BE2C (cell line): ENCODE measurements around the gene GPC6.

Experiments
- DNase-seq: peaks from one replicate; pipeline ENCODE4 v3.0.0-alpha.2; 2020
- H3K27me3 ChIP-seq: fragments of 250-450 bp; sonication (Bioruptor Pico); 2 replicates; pipeline ENCODE4 v1.5.1; 2020; ENCODE audit warnings: mild to moderate bottlenecking
- H3K36me3 ChIP-seq: fragments of 250-450 bp; sonication (Bioruptor Pico); 2 replicates; pipeline ENCODE4 v1.5.1; 2020; ENCODE audit warnings: mild to moderate bottlenecking
- H3K4me1 ChIP-seq: fragments of 250-450 bp; sonication (Bioruptor Pico); 2 replicates; pipeline ENCODE4 v1.5.1; 2020
- H3K4me3 ChIP-seq: 2 replicates; pipeline ENCODE4 v1.5.1; 2011; ENCODE audit warnings: low read depth, low read length
- H3K9me3 ChIP-seq: fragments of 250-450 bp; sonication (Bioruptor Pico); 2 replicates; pipeline ENCODE4 v1.5.1; 2020
- TF ChIP-seq, protein P1 (sequence below): IDR thresholded peaks from 2 replicates; pipeline ENCODE4 v1.5.1; 2012; ENCODE audit warnings: mild to moderate bottlenecking, low read depth, low read length

GPC6 gene

DNA sequence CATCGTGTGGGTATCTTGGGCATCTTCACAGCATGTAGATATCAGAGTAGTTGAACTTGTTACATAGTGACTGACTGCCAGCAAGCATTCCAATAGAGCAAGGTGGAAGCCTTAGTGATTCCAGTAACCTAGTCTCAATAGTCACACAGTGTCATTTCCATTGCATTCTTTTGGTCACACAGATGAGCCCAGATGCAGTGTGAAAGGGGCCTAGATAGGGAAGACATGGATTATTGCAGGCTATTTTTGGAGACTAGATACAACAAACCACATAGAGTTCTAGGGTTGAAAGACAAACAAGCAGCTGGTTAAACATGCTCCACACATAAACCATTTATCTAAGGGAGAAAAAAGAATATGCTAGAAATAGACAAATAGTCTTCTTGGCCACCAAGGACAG lies 699.4 kb downstream of the GPC6 start:
- no peaks in the 10 kb centered on the region for H3K36me3 ChIP-seq
- no peak overlapping the region for H3K4me3 ChIP-seq
- H3K27me3 ChIP-seq: no peaks in the 10 kb centered on the region
- H3K9me3 ChIP-seq: no peaks in the 10 kb centered on the region
- TF ChIP-seq, protein P1, sequence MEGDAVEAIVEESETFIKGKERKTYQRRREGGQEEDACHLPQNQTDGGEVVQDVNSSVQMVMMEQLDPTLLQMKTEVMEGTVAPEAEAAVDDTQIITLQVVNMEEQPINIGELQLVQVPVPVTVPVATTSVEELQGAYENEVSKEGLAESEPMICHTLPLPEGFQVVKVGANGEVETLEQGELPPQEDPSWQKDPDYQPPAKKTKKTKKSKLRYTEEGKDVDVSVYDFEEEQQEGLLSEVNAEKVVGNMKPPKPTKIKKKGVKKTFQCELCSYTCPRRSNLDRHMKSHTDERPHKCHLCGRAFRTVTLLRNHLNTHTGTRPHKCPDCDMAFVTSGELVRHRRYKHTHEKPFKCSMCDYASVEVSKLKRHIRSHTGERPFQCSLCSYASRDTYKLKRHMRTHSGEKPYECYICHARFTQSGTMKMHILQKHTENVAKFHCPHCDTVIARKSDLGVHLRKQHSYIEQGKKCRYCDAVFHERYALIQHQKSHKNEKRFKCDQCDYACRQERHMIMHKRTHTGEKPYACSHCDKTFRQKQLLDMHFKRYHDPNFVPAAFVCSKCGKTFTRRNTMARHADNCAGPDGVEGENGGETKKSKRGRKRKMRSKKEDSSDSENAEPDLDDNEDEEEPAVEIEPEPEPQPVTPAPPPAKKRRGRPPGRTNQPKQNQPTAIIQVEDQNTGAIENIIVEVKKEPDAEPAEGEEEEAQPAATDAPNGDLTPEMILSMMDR: no peak
- peaks cover 5% of the 10 kb centered on the region; the same call in 1 of the 2 replicates for H3K4me1 ChIP-seq
- DNase-seq: no peak

DNA sequence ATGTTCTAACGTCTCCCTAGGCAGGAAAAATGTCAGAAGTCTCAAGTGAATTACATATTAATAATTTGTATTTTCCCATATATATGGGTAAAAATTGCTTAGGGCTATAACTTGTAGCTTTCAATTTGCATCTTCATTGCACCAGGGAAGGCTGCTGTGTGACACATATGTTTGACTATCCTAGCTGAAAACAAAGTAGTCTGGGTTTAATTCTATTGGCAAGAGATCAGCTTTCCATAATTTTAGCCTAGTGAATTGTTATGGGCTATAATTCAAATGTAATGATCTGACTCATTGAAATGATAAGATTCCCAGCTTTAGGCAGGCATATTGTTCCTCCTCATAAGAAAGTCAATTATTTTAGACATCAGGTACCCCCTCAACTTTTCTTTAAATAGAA lies 699.8 kb downstream of the GPC6 start:
- H3K36me3 ChIP-seq: no peaks in the 10 kb centered on the region
- H3K9me3 ChIP-seq: no peaks in the 10 kb centered on the region
- no peaks in the 10 kb centered on the region for H3K27me3 ChIP-seq
- H3K4me3 ChIP-seq: no peak overlapping the region
- H3K4me1 ChIP-seq: peaks cover 5% of the 10 kb centered on the region; the same call in 1 of the 2 replicates
- no peak for DNase-seq
- TF ChIP-seq, protein P1: no peak

DNA sequence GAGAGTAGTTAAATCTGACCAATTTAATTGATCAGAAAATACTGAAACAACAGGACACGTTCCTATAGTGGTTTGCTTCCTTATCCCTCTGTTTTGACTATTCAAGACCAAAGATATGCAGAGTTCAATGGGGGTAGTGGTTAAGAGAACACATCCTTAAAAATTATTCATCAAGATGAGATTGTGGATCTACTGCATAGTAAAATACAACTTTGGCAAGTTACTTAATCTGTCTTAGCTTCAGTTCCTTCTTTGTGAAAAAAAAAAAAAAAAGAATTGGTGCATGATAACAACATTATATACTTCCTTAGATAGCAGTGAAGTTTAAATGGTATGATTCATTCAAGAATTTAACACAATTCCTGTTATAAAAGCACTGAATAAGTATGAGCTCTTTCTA lies 700.8 kb downstream of the GPC6 start:
- Histone ChIP-seq H3K36me3 (no peaks in the 10 kb centered on the region), H3K4me1 (peaks cover 5% of the 10 kb centered on the region; the same call in 1 of the 2 replicates), H3K4me3 (no peak overlapping the region), H3K9me3 (no peaks in the 10 kb centered on the region), H3K27me3 (no peaks in the 10 kb centered on the region)
- no peak for DNase-seq
- TF ChIP-seq, protein P1: no peak

DNA sequence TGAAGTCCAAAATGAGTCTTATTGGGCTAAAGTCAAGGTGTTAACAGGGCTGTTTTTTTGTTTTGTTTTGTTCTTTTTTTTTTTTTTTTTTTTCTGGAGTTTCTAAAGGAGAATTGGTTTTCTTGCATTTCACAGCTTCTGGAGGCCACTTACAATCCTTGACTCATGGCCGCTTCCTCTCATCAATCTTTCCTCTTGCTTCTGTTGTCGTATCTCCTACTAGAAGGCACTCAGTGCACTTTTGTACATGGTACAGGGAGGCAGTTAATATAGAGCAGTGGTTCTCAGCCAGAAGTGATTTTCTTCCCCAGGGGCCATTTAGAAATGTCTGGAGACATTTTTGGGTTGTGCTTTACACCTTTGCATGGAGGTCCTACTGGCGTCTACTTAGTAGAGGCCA lies 706.3 kb downstream of the GPC6 start:
- Histone ChIP-seq H3K9me3 (no peaks in the 10 kb centered on the region), H3K4me1 (no peaks in the 10 kb centered on the region), H3K36me3 (no peaks in the 10 kb centered on the region), H3K4me3 (no peak overlapping the region), H3K27me3 (no peaks in the 10 kb centered on the region)
- TF ChIP-seq, protein P1: no peak
- DNase-seq: no peak

DNA sequence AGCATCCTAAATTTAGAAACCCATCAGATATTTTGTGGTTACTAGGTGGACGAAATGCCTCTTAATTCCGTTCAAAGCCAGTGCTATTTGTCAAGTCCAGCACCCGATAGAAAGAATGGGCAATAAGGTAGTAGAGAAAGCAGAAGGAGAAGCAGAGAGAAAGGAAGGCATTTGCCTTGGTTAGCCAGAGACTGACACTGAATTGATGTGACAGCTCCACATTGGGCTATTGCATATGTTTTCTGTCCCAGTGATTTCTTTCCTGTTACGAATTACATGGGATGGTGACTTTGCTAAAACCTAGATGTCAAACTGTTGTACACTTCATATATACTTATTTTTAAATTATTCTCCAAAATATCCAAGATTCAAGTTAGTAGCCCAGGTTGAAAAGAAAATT lies 710.3 kb downstream of the GPC6 start:
- H3K9me3 ChIP-seq: no peaks in the 10 kb centered on the region
- no peak for DNase-seq
- no peaks in the 10 kb centered on the region for H3K27me3 ChIP-seq
- TF ChIP-seq, protein P1: no peak
- no peaks in the 10 kb centered on the region for H3K4me1 ChIP-seq
- H3K4me3 ChIP-seq: no peak overlapping the region
- no peaks in the 10 kb centered on the region for H3K36me3 ChIP-seq

DNA sequence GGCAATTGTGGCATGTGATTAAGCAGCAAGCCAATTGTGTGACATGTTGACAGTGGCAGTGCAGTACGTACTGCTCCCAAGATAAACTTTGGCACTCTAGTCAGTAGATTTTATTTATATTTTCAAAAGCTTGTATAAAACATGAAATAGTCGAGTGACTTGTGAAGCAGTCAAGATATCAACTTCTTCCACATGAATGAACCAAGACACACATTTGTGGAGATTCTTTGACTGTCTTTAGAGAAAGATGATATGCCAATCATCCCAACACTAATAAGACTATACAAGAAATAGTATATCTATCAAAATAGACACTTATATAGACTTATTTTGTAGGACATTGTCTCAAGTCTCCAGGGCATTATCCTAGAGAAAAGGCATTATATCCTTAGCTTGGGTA lies 714.8 kb downstream of the GPC6 start:
- no peak overlapping the region for H3K4me3 ChIP-seq
- TF ChIP-seq, protein P1: no peak
- H3K27me3 ChIP-seq: no peaks in the 10 kb centered on the region
- H3K36me3 ChIP-seq: no peaks in the 10 kb centered on the region
- no peaks in the 10 kb centered on the region for H3K4me1 ChIP-seq
- no peak for DNase-seq
- no peaks in the 10 kb centered on the region for H3K9me3 ChIP-seq
